Measurements from ENCODE around the gene GPR68.

The GPR68 gene

GRCh38 chr14:91244501-91244901, at the start of gene GPR68:
Gene GPR68 (minus strand): TSS chr14:91244704. CDS start chr14:91235050, 9,654 bp downstream.
- TF ChIP-seq MAX (IDR thresholded peaks at IDR 0.05) (no peak), TCF12 (IDR thresholded peaks at IDR 0.05; ENCODE audit: low read depth) (no peak), CREB1 (IDR thresholded peaks at IDR 0.05; ENCODE audit: low read depth) (no peak), CEBPB (IDR thresholded peaks at IDR 0.05) (no peak), ZBTB7A (IDR thresholded peaks at IDR 0.05; ENCODE audit: low read depth) (no peak), REST (IDR thresholded peaks at IDR 0.05; ENCODE audit: low read depth) (no peak), NFIC (IDR thresholded peaks at IDR 0.05) (no peak), RAD21 (IDR thresholded peaks at IDR 0.05; ENCODE audit: low read depth) (no peak), FOXM1 (IDR thresholded peaks at IDR 0.05; ENCODE audit: borderline replicate concordance, low read depth) (no peak), EGR1 (IDR thresholded peaks at IDR 0.05) (no peak)
- TF ChIP-seq, protein P1, sequence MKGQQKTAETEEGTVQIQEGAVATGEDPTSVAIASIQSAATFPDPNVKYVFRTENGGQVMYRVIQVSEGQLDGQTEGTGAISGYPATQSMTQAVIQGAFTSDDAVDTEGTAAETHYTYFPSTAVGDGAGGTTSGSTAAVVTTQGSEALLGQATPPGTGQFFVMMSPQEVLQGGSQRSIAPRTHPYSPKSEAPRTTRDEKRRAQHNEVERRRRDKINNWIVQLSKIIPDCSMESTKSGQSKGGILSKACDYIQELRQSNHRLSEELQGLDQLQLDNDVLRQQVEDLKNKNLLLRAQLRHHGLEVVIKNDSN (IDR thresholded peaks at IDR 0.05) = no peak

- TF ChIP-seq MAX (IDR thresholded peaks at IDR 0.05) = no peak
- TF ChIP-seq TCF12 (IDR thresholded peaks at IDR 0.05; ENCODE audit: low read depth) = no peak
- TF ChIP-seq, protein P1 (IDR thresholded peaks at IDR 0.05) = no peak
- no peak for TF ChIP-seq FOXM1 (IDR thresholded peaks at IDR 0.05; ENCODE audit: borderline replicate concordance, low read depth)
- TF ChIP-seq EP300 (IDR thresholded peaks at IDR 0.05; ENCODE audit: borderline replicate concordance) = no peak
- TF ChIP-seq CREB1 (IDR thresholded peaks at IDR 0.05; ENCODE audit: low read depth) = no peak
Observed at GRCh38 chr14:91294153-91294552, 49.6 kb upstream of the GPR68 start.

DNA sequence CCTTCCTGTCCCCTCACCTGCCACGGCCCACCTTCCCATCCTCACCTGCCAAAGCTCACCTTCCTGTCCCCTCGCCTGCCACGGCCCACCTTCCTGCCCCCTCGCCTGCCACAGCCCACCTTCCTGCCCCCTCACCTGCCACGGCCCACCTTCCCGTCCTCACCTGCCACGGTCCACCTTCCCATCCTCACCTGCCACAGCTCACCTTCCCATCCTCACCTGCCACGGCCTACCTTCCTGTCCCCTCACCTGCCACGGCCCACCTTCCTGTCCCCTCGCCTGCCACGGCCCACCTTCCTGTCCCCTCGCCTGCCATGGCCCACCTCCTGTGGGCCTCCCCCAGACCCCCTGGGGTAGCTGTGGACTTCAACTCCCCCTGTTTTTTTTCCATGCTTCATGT, 48.8 kb upstream of the GPR68 start:
- TF ChIP-seq, protein P1 (IDR thresholded peaks at IDR 0.05) = no peak
- TF ChIP-seq ZBTB7A (IDR thresholded peaks at IDR 0.05; ENCODE audit: low read depth) = no peak
- TF ChIP-seq EGR1 (IDR thresholded peaks at IDR 0.05) = no peak
- TF ChIP-seq TCF12 (IDR thresholded peaks at IDR 0.05; ENCODE audit: low read depth) = no peak
- TF ChIP-seq MAX (IDR thresholded peaks at IDR 0.05) = no peak
- no peak for TF ChIP-seq TEAD4 (IDR thresholded peaks at IDR 0.05)
- TF ChIP-seq NFIC (IDR thresholded peaks at IDR 0.05) = no peak
- TF ChIP-seq TAF1 (IDR thresholded peaks at IDR 0.05; ENCODE audit: low read depth) = no peak
- no peak for TF ChIP-seq FOXM1 (IDR thresholded peaks at IDR 0.05; ENCODE audit: borderline replicate concordance, low read depth)
- no peak for TF ChIP-seq YY1 (IDR thresholded peaks at IDR 0.05; ENCODE audit: low read depth)
- TF ChIP-seq CREB1 (IDR thresholded peaks at IDR 0.05; ENCODE audit: low read depth) = no peak
- TF ChIP-seq REST (IDR thresholded peaks at IDR 0.05; ENCODE audit: low read depth) = no peak
- no peak for TF ChIP-seq CEBPB (IDR thresholded peaks at IDR 0.05)
- no peak for TF ChIP-seq EP300 (IDR thresholded peaks at IDR 0.05; ENCODE audit: borderline replicate concordance)
- no peak for TF ChIP-seq RAD21 (IDR thresholded peaks at IDR 0.05; ENCODE audit: low read depth)

- TF ChIP-seq EP300 (IDR thresholded peaks at IDR 0.05; ENCODE audit: borderline replicate concordance) (no peak), CREB1 (IDR thresholded peaks at IDR 0.05; ENCODE audit: low read depth) (no peak), MAX (IDR thresholded peaks at IDR 0.05) (no peak), TEAD4 (IDR thresholded peaks at IDR 0.05) (no peak), REST (IDR thresholded peaks at IDR 0.05; ENCODE audit: low read depth) (no peak), RAD21 (IDR thresholded peaks at IDR 0.05; ENCODE audit: low read depth) (no peak), EGR1 (IDR thresholded peaks at IDR 0.05) (no peak), CEBPB (IDR thresholded peaks at IDR 0.05) (no peak), NFIC (IDR thresholded peaks at IDR 0.05) (no peak), TAF1 (IDR thresholded peaks at IDR 0.05; ENCODE audit: low read depth) (no peak), FOXM1 (IDR thresholded peaks at IDR 0.05; ENCODE audit: borderline replicate concordance, low read depth) (no peak), TCF12 (IDR thresholded peaks at IDR 0.05; ENCODE audit: low read depth) (no peak), ZBTB7A (IDR thresholded peaks at IDR 0.05; ENCODE audit: low read depth) (no peak), YY1 (IDR thresholded peaks at IDR 0.05; ENCODE audit: low read depth) (no peak)
- TF ChIP-seq, protein P1 (IDR thresholded peaks at IDR 0.05) = no peak
Observed at GRCh38 chr14:91292491-91292890, 48.0 kb upstream of the GPR68 start.

Data from Ishikawa (cell line).